Parathyroid adenoma (tissue), 2 donors: ENCODE measurements around the gene SCAMP4.

Experiments used
- H2AFZ ChIP-seq: fragments of 300-600 bp; sonication (generic); one replicate; pipeline ENCODE4 v1.7.0; 2017; ENCODE audit warnings: antibody characterized with exemption, mild to moderate bottlenecking
- H3K27ac ChIP-seq: fragments of 300-600 bp; sonication (generic); one replicate; pipeline ENCODE4 v1.7.0; 2017
- H3K27me3 ChIP-seq: fragments of 300-600 bp; sonication (generic); one replicate; pipeline ENCODE4 v1.7.0; 2017; ENCODE audit warnings: low read length; ENCODE audit not compliant: control insufficient read depth, insufficient read depth
- H3K36me3 ChIP-seq: fragments of 300-600 bp; sonication (generic); one replicate; pipeline ENCODE4 v1.7.0; 2017; ENCODE audit warnings: low read length; ENCODE audit not compliant: control insufficient read depth, insufficient read depth
- H3K4me1 ChIP-seq: fragments of 300-600 bp; sonication (generic); one replicate; pipeline ENCODE4 v1.7.0; 2017; ENCODE audit warnings: control low read depth
- H3K4me2 ChIP-seq: fragments of 300-600 bp; sonication (generic); one replicate; pipeline ENCODE4 v1.7.0; 2017; ENCODE audit warnings: low read length
- H3K4me3 ChIP-seq: fragments of 300-600 bp; sonication (generic); one replicate; pipeline ENCODE4 v1.7.0; 2017; ENCODE audit warnings: low read depth, low read length
- H3K79me2 ChIP-seq: fragments of 300-600 bp; sonication (generic); one replicate; pipeline ENCODE4 v1.7.0; 2017; ENCODE audit warnings: control low read depth
- H3K9ac ChIP-seq: fragments of 300-600 bp; sonication (generic); one replicate; pipeline ENCODE4 v1.7.0; 2017; ENCODE audit warnings: mild to moderate bottlenecking
- H3K9me3 ChIP-seq: fragments of 300-600 bp; sonication (generic); one replicate; pipeline ENCODE4 v1.7.0; 2017; ENCODE audit warnings: low read length; ENCODE audit not compliant: control insufficient read depth
- TF ChIP-seq, protein P1 (sequence below): fragments of 300-600 bp; sonication (generic); IDR thresholded peaks from one replicate; pipeline ENCODE4 v1.7.0; 2017; ENCODE audit warnings: antibody characterized with exemption, mild to moderate bottlenecking
- donor health status: primary hyperparathyroidism.

SCAMP4 gene

DNA sequence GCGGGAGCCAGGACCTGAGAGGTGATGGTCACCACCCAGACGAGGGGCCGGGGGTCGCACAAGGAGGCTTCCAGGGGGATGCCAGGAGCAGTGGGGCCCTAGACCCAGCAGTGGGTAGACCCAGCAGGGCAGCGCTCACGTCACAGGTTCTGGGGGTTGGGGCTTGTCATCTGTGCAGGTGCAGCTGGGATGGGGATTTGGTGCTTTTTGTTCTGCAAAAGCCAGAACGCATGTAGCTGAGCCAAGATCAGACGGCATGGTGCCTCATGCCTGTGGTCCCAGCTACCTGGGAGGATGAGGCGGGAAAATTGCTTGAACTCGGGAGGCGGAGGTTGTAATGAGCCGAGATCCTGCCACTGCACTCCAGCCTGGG, 50.9 kb downstream of the SCAMP4 start:
- TF ChIP-seq, protein P1, sequence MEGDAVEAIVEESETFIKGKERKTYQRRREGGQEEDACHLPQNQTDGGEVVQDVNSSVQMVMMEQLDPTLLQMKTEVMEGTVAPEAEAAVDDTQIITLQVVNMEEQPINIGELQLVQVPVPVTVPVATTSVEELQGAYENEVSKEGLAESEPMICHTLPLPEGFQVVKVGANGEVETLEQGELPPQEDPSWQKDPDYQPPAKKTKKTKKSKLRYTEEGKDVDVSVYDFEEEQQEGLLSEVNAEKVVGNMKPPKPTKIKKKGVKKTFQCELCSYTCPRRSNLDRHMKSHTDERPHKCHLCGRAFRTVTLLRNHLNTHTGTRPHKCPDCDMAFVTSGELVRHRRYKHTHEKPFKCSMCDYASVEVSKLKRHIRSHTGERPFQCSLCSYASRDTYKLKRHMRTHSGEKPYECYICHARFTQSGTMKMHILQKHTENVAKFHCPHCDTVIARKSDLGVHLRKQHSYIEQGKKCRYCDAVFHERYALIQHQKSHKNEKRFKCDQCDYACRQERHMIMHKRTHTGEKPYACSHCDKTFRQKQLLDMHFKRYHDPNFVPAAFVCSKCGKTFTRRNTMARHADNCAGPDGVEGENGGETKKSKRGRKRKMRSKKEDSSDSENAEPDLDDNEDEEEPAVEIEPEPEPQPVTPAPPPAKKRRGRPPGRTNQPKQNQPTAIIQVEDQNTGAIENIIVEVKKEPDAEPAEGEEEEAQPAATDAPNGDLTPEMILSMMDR: no peak
- Histone ChIP-seq H2AFZ (no peak overlapping the region), H3K4me3 (no peak overlapping the region), H3K36me3 (no peaks in the 10 kb centered on the region), H3K27ac (no peak overlapping the region), H3K79me2 (peaks cover 60% of the 10 kb centered on the region), H3K9me3 (no peaks in the 10 kb centered on the region), H3K9ac (no peak overlapping the region), H3K27me3 (no peaks in the 10 kb centered on the region), H3K4me2 (no peak overlapping the region), H3K4me1 (no peaks in the 10 kb centered on the region)

DNA sequence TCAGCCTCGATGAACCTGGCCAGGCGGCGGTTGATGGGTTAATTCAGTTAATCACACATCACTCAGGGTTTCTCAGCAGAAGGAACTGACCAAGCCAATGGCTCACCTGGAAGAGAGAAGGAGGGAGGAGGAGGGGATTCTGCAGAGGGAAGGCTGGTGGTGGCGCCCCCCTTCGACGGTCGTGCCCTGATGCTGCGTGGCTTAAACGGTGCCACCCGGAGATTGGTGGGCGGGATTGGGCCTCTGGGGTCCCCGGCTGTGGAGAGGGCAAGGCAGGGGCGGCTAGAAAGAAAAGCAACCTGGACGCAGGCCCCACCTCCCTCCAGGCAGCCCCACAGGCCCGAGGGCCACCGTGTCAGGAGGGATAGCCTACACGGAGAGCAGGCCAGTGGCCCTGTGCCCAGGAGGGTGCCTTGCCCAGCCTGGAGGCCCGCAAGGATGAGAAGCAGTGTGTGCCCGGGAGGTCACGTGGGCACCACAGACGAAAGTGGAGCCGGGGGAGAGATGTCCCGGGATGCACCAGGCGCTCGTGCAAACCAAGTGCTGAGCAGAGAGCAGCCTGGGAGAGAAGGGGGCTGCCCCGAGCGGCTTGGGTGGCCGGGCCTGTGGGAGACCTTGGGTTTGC, 51.8 kb downstream of the SCAMP4 start:
- H3K9me3 ChIP-seq: no peaks in the 10 kb centered on the region
- H2AFZ ChIP-seq: no peak overlapping the region
- no peak overlapping the region for H3K9ac ChIP-seq
- no peak overlapping the region for H3K27ac ChIP-seq
- TF ChIP-seq, protein P1: no peak
- H3K36me3 ChIP-seq: no peaks in the 10 kb centered on the region
- no peak overlapping the region for H3K4me2 ChIP-seq
- H3K4me3 ChIP-seq: no peak overlapping the region
- H3K4me1 ChIP-seq: no peaks in the 10 kb centered on the region
- H3K27me3 ChIP-seq: no peaks in the 10 kb centered on the region
- peaks cover 56% of the 10 kb centered on the region for H3K79me2 ChIP-seq

DNA sequence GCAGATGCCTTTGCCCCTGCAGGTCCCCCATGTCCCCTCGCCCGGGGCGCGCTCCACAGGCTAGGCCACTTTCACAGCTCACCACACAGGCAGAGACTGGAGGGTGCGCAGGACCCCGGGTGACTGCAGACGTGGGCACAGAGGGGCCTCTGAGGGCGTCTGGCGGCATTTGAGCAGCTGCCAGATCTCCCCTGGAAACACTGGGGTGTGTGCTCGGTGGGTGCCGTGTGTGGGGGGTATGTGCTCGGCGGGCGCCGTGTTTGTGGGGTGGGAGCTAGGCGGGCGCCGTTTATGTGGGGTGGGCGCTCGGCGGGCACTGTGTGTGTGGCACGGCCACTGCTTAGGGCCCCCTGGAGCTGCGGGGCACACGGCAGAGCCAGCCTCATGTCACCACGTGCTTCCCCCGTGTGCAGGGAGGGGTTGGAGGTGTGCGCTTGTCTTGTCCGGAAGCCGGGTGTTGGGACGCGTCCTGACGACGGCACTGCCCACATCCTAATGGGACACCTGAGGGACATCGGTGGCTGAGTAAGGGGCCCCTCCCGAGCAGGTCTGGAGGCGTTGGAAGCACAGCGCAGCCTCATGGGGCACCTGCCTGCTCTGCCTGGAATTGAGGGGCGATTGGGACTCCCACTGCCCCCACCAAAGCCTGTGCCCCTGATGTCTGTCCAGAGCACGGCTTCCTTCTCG, 52.5 kb downstream of the SCAMP4 start:
- Histone ChIP-seq H3K9me3 (no peaks in the 10 kb centered on the region), H3K27me3 (no peaks in the 10 kb centered on the region), H3K4me2 (no peak overlapping the region), H3K27ac (no peak overlapping the region), H2AFZ (no peak overlapping the region), H3K4me3 (no peak overlapping the region), H3K4me1 (no peaks in the 10 kb centered on the region), H3K9ac (no peak overlapping the region), H3K36me3 (no peaks in the 10 kb centered on the region), H3K79me2 (peaks cover 52% of the 10 kb centered on the region)
- TF ChIP-seq, protein P1: no peak

DNA sequence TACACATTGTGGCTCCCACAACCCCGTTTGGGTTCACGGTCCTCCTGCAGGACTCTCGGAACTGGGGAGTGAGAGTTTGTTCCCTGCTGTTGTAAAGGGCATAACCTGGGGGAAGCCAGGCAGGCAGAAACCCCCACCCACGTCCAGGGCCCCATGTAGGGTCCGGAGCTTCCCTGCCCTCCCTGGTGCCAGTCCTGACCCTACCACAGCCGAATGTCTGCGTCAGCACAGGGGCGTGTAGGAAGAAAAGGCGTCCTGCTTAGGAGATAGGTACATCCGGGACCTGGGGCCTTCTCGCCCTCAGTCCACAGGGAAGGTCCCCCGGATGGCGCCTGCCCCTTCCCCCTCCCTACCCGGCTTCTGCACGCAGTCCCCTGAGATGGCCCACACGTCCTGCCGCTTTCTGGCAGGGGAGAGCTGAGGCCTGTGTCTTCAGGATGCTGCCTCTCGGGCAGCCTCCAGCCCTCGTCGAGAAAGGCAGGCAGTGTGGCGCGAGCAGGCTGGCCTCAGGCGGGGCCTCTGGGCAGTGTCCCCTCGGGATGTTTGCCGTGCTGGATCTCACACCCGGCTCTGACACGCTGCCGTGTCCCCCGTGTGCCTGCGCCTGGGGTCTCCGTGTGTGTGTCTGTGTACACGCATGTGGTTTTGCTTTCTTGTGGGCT, 54.9 kb downstream of the SCAMP4 start:
- TF ChIP-seq, protein P1: no peak
- Histone ChIP-seq H3K27ac (no peak overlapping the region), H3K9ac (no peak overlapping the region), H2AFZ (no peak overlapping the region), H3K9me3 (no peaks in the 10 kb centered on the region), H3K4me3 (no peak overlapping the region), H3K36me3 (no peaks in the 10 kb centered on the region), H3K27me3 (no peaks in the 10 kb centered on the region), H3K4me2 (no peak overlapping the region), H3K4me1 (no peaks in the 10 kb centered on the region), H3K79me2 (peaks cover 39% of the 10 kb centered on the region)
